ENCODE data around the gene GID8. TPM values are rescaled to one million over a fixed set of nuclear protein-coding genes. Genes with fewer than 3 reads are reported as not detected.

Gene GID8
- total and polyA plus RNA-seq, 2 experiments from 2014 or later, result 41.8 to 106 TPM

DNA sequence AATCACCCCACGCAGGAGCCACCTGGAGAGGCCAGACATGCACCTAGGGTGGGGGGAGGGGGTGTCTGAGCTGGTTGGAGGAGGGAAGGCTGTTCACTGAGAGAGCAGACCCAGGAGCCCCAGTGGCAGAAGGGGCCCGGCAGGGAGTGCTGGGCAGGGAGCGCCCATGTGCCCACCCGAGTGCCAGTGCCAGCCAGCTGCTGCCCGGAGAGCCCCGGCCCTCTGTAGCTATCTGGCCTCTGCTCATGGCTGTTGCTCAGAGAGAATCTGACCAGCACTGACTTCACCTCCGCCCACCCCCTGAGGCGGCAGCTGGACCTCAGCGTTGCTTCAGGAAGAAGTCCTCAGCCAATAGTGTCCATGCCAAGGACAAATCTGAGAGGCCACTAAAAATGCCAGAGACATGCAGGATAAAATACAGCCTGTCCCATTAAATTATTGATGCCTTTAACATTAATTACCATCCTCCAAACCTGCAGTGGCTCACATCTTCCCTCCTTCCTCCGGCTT is 37.4 kb downstream of the GID8 start:
- H3K27me3 ChIP-seq (ENCODE audit: insufficient read depth), result peaks cover 28% of the 10 kb centered on the region
- H3K27me3 Mint-ChIP-seq (ENCODE audit: insufficient read depth, low read depth, poor library complexity), result peaks cover 53% of the 10 kb centered on the region

More for the DNA sequence above, 37.4 kb downstream of the GID8 start:
- H3K36me3 ChIP-seq (ENCODE audit: insufficient read depth), result no peaks in the 10 kb centered on the region
- no peak overlapping the region for H3K4me3 Mint-ChIP-seq
- H3F3A ChIP-seq (replicated peaks; ENCODE audit: low read depth), result peaks cover 13% of the 10 kb centered on the region; the same call in 1 of the 2 replicates
- no peak overlapping the region for H3K27ac Mint-ChIP-seq
- H3K79me2 ChIP-seq (replicated peaks; ENCODE audit: insufficient read depth), result no peaks in the 10 kb centered on the region
- no peak overlapping the region for H3K27ac ChIP-seq (ENCODE audit: low read depth)
- DNase-seq (ENCODE audit: low spot score) (no peak), ATAC-seq (no peak)
- no peaks in the 10 kb centered on the region for H3K9me2 ChIP-seq (ENCODE audit: insufficient read depth)
- H3K9me3 Mint-ChIP-seq, result peaks cover 2% of the 10 kb centered on the region; the same call in 2 of the 3 replicates
- H3K36me3 Mint-ChIP-seq (ENCODE audit: low read depth), result no peaks in the 10 kb centered on the region; the same call in 2 of the 3 replicates
- peaks cover 47% of the 10 kb centered on the region for H3K4me1 ChIP-seq (ENCODE audit: insufficient read depth)
- H2AFZ ChIP-seq, result no peak overlapping the region
- no peaks in the 10 kb centered on the region for H4K20me1 ChIP-seq (replicated peaks; ENCODE audit: insufficient read depth)
- H3K4me1 Mint-ChIP-seq, result peaks cover 45% of the 10 kb centered on the region
- H3K4me3 ChIP-seq, result no peak overlapping the region
- no peak for TF ChIP-seq STAT1 (IDR thresholded peaks at IDR 0.05; ENCODE audit: unreplicated experiment)
- TF ChIP-seq, protein P1, sequence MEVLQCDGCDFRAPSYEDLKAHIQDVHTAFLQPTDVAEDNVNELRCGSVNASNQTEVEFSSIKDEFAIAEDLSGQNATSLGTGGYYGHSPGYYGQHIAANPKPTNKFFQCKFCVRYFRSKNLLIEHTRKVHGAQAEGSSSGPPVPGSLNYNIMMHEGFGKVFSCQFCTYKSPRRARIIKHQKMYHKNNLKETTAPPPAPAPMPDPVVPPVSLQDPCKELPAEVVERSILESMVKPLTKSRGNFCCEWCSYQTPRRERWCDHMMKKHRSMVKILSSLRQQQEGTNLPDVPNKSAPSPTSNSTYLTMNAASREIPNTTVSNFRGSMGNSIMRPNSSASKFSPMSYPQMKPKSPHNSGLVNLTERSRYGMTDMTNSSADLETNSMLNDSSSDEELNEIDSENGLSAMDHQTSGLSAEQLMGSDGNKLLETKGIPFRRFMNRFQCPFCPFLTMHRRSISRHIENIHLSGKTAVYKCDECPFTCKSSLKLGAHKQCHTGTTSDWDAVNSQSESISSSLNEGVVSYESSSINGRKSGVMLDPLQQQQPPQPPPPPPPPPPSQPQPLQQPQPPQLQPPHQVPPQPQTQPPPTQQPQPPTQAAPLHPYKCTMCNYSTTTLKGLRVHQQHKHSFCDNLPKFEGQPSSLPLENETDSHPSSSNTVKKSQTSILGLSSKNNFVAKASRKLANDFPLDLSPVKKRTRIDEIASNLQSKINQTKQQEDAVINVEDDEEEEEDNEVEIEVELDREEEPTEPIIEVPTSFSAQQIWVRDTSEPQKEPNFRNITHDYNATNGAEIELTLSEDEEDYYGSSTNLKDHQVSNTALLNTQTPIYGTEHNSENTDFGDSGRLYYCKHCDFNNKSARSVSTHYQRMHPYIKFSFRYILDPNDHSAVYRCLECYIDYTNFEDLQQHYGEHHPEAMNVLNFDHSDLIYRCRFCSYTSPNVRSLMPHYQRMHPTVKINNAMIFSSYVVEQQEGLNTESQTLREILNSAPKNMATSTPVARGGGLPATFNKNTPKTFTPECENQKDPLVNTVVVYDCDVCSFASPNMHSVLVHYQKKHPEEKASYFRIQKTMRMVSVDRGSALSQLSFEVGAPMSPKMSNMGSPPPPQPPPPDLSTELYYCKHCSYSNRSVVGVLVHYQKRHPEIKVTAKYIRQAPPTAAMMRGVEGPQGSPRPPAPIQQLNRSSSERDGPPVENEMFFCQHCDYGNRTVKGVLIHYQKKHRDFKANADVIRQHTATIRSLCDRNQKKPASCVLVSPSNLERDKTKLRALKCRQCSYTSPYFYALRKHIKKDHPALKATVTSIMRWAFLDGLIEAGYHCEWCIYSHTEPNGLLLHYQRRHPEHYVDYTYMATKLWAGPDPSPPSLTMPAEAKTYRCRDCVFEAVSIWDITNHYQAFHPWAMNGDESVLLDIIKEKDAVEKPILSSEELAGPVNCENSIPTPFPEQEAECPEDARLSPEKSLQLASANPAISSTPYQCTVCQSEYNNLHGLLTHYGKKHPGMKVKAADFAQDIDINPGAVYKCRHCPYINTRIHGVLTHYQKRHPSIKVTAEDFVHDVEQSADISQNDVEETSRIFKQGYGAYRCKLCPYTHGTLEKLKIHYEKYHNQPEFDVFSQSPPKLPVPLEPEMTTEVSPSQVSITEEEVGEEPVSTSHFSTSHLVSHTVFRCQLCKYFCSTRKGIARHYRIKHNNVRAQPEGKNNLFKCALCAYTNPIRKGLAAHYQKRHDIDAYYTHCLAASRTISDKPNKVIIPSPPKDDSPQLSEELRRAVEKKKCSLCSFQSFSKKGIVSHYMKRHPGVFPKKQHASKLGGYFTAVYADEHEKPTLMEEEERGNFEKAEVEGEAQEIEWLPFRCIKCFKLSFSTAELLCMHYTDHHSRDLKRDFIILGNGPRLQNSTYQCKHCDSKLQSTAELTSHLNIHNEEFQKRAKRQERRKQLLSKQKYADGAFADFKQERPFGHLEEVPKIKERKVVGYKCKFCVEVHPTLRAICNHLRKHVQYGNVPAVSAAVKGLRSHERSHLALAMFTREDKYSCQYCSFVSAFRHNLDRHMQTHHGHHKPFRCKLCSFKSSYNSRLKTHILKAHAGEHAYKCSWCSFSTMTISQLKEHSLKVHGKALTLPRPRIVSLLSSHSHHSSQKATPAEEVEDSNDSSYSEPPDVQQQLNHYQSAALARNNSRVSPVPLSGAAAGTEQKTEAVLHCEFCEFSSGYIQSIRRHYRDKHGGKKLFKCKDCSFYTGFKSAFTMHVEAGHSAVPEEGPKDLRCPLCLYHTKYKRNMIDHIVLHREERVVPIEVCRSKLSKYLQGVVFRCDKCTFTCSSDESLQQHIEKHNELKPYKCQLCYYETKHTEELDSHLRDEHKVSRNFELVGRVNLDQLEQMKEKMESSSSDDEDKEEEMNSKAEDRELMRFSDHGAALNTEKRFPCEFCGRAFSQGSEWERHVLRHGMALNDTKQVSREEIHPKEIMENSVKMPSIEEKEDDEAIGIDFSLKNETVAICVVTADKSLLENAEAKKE (CRISPR knock-in tag; IDR thresholded peaks at IDR 0.05), result no peak
- TF ChIP-seq, protein P2, sequence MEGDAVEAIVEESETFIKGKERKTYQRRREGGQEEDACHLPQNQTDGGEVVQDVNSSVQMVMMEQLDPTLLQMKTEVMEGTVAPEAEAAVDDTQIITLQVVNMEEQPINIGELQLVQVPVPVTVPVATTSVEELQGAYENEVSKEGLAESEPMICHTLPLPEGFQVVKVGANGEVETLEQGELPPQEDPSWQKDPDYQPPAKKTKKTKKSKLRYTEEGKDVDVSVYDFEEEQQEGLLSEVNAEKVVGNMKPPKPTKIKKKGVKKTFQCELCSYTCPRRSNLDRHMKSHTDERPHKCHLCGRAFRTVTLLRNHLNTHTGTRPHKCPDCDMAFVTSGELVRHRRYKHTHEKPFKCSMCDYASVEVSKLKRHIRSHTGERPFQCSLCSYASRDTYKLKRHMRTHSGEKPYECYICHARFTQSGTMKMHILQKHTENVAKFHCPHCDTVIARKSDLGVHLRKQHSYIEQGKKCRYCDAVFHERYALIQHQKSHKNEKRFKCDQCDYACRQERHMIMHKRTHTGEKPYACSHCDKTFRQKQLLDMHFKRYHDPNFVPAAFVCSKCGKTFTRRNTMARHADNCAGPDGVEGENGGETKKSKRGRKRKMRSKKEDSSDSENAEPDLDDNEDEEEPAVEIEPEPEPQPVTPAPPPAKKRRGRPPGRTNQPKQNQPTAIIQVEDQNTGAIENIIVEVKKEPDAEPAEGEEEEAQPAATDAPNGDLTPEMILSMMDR (conservative IDR thresholded peaks at IDR 0.05; ENCODE audit: low read depth in 2 of 2), result no peak
- H3K4me2 ChIP-seq, result peak overlapping the region; percentile 86

All from GM23338 (cell line).